Measurements from ENCODE around the gene GLT8D2. TPM values are rescaled to one million over a fixed set of nuclear protein-coding genes. Genes with fewer than 3 reads are reported as not detected.

The GLT8D2 gene
- total RNA-seq, 1 experiment from 2014 or later: 3.8 TPM

DNA sequence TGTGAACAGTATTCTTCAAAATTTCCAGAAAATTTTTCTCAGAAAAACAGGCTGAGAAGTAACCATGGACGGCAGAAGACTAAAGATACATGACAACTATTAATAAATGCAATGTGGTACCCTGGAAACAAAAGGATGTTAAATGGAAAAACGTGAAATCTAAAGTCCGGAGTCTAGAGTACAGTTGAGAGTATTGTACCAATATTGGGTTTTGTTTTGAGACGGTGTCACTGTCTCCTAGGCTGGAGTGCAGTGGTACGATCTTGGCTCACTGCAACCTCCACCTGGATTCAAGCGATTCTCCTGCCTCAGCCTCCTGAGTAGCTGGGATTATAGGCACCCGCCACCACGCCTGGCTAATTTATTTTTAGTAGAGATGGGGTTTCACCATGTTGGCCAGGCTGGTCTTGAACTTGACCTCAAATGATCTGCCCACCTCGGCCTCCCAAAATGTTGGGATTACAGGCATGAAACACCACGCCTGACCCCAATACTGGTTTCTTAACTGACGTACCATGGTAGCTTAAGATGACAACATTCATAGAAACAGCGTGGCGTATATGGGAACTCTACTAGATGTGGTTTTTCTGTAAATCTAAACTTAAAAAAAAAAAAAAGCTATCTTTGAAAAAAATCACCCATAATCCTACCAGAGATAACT, 101.1 kb downstream of the GLT8D2 start:
- TF ChIP-seq, protein P1, sequence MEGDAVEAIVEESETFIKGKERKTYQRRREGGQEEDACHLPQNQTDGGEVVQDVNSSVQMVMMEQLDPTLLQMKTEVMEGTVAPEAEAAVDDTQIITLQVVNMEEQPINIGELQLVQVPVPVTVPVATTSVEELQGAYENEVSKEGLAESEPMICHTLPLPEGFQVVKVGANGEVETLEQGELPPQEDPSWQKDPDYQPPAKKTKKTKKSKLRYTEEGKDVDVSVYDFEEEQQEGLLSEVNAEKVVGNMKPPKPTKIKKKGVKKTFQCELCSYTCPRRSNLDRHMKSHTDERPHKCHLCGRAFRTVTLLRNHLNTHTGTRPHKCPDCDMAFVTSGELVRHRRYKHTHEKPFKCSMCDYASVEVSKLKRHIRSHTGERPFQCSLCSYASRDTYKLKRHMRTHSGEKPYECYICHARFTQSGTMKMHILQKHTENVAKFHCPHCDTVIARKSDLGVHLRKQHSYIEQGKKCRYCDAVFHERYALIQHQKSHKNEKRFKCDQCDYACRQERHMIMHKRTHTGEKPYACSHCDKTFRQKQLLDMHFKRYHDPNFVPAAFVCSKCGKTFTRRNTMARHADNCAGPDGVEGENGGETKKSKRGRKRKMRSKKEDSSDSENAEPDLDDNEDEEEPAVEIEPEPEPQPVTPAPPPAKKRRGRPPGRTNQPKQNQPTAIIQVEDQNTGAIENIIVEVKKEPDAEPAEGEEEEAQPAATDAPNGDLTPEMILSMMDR (conservative IDR thresholded peaks at IDR 0.05): no peak
- no peak for DNase-seq
- H3K9me3 ChIP-seq (ENCODE audit: control insufficient read depth, low read depth, low read length): no peaks in the 10 kb centered on the region
- H2BK20ac ChIP-seq (ENCODE audit: low read depth, low read length, poor library complexity, severe bottlenecking): no peak overlapping the region
- H3K79me1 ChIP-seq (ENCODE audit: insufficient read depth, low read depth, low read length, poor library complexity, severe bottlenecking): no peaks in the 10 kb centered on the region
- H3K14ac ChIP-seq (ENCODE audit: insufficient read depth, low read length): no peak overlapping the region
- H2AFZ ChIP-seq (ENCODE audit: low read length): no peak overlapping the region
- H3K4me1 Mint-ChIP-seq: no peaks in the 10 kb centered on the region
- no peaks in the 10 kb centered on the region for H3K4me1 ChIP-seq (ENCODE audit: insufficient read depth, low read length)
- no peaks in the 10 kb centered on the region for H3K79me2 ChIP-seq (ENCODE audit: insufficient read depth, low read length)
- H3K4me3 Mint-ChIP-seq: no peak overlapping the region; a peak in 1 of 5 replicates
- H4K5ac ChIP-seq (ENCODE audit: insufficient read length, low read depth, low read length): no peak overlapping the region
- H3K18ac ChIP-seq (ENCODE audit: insufficient read length, low read depth, low read length): no peak overlapping the region
- no peak overlapping the region for H3T11ph ChIP-seq (ENCODE audit: low read length)
- no peak overlapping the region for H2AK5ac ChIP-seq (ENCODE audit: insufficient read length, low read length)
- H3K27me3 Mint-ChIP-seq (ENCODE audit: low read depth): no peaks in the 10 kb centered on the region
- H2BK12ac ChIP-seq (ENCODE audit: insufficient read length, low read depth, low read length): no peak overlapping the region
- H4K20me1 ChIP-seq (ENCODE audit: control insufficient read depth, insufficient read depth, insufficient read length): no peaks in the 10 kb centered on the region
- H3K23ac ChIP-seq (ENCODE audit: insufficient read length, low read depth, low read length): no peak overlapping the region
- no peak overlapping the region for H3K56ac ChIP-seq (ENCODE audit: insufficient read length, low read depth, low read length)
- H3K36me3 Mint-ChIP-seq (ENCODE audit: insufficient read depth in 1 of 3, low read depth in 3 of 3): peaks cover 50 to 96% (median 85%) of the 10 kb centered on the region in 3 experiments; a peak in 6 of 7 replicates
- H2BK120ac ChIP-seq (ENCODE audit: low read depth, low read length, poor library complexity, severe bottlenecking): no peak overlapping the region
- no peak overlapping the region for H3K4ac ChIP-seq (ENCODE audit: low read depth, low read length)
- H2BK5ac ChIP-seq (ENCODE audit: insufficient read length, low read length): no peak overlapping the region
- H4K91ac ChIP-seq (ENCODE audit: insufficient read length, low read depth, low read length): no peak overlapping the region
- H2BK15ac ChIP-seq (ENCODE audit: low read depth, low read length): no peak overlapping the region
- no peak overlapping the region for H3K27ac Mint-ChIP-seq
- no peaks in the 10 kb centered on the region for H3K27me3 ChIP-seq (ENCODE audit: insufficient read depth, low read length)
- no peak overlapping the region for H3K27ac ChIP-seq (ENCODE audit: insufficient read length, low read depth, low read length)
- no peaks in the 10 kb centered on the region for H3K23me2 ChIP-seq (ENCODE audit: insufficient read length, low read depth, low read length, poor library complexity, severe bottlenecking)
- H3K9ac ChIP-seq (ENCODE audit: extremely low read depth, insufficient read length, low read length): no peak overlapping the region
- no peak overlapping the region for H3K4me2 ChIP-seq (ENCODE audit: insufficient read depth, insufficient read length, low read length)
- no peaks in the 10 kb centered on the region for H3K9me3 Mint-ChIP-seq
- WGBS (ENCODE audit: extremely low coverage, insufficient read length, low lambda C conversion rate): no CpG with 5 or more reads among the region's 13 CpGs
- H4K8ac ChIP-seq (replicated peaks; ENCODE audit: insufficient read length, low read depth, low read length): no peak overlapping the region

All from H9 (cell line).